NCI-H2107 (cell line): ENCODE measurements around the gene GZMA.
"Not testable (repeated sequence)": the region's sequence is repeated elsewhere in the genome, so short reads cannot be mapped to it uniquely, and the experiment has no call there.

Source experiments
- DNase-seq: peaks from one replicate; lab custom pipeline; 2025; lab: John Stamatoyannopoulos, UW

Gene GZMA

GRCh38 chr5:55102348-55102747, at the start of gene GZMA:
GZMA (plus strand) TSS chr5:55102646; CDS start chr5:55102683, 37 bp downstream.
- DNase-seq = no peak

GRCh38 chr5:55055183-55055582, 47.3 kb upstream of the GZMA start:
- no peak for DNase-seq

- DNase-seq = no peak
Measured at GRCh38 chr5:55062039-55062779, 40.2 kb upstream of the GZMA start.

- DNase-seq = no peak
Measured at GRCh38 chr5:55063220-55063863, 39.1 kb upstream of the GZMA start.

- DNase-seq = no peak
Measured at GRCh38 chr5:55063899-55064298, 38.5 kb upstream of the GZMA start.

GRCh38 chr5:55064523-55064922, 37.9 kb upstream of the GZMA start:
- DNase-seq = no peak

- DNase-seq = no peak
Measured at GRCh38 chr5:55066277-55066676, 36.2 kb upstream of the GZMA start.

GRCh38 chr5:55070968-55071367, 31.5 kb upstream of the GZMA start:
- DNase-seq = no peak

GRCh38 chr5:55071413-55071812, 31.0 kb upstream of the GZMA start:
- DNase-seq = no peak

GRCh38 chr5:55072666-55073065, 29.8 kb upstream of the GZMA start:
- no peak for DNase-seq

- no peak for DNase-seq
Measured at GRCh38 chr5:55073211-55073610, 29.2 kb upstream of the GZMA start.

GRCh38 chr5:55081541-55081940, 20.9 kb upstream of the GZMA start:
- DNase-seq = no peak

GRCh38 chr5:55089301-55089700, 13.1 kb upstream of the GZMA start:
- DNase-seq = not testable (repeated sequence)

- DNase-seq = not testable (repeated sequence)
Measured at GRCh38 chr5:55091011-55091410, 11.4 kb upstream of the GZMA start.

- DNase-seq = no peak
Measured at GRCh38 chr5:55096182-55096581, 6.3 kb upstream of the GZMA start.

- no peak for DNase-seq
Measured at GRCh38 chr5:55096861-55097260, 5.6 kb upstream of the GZMA start.

GRCh38 chr5:55101148-55101547, 1.3 kb upstream of the GZMA start:
- not testable (repeated sequence) for DNase-seq

GRCh38 chr5:55101556-55102276, 730 bp upstream of the GZMA start:
- no peak for DNase-seq

- DNase-seq = no peak
Measured at GRCh38 chr5:55104036-55104772, 1.8 kb downstream of the GZMA start.

GRCh38 chr5:55104946-55105701, 2.7 kb downstream of the GZMA start:
- DNase-seq = no peak

GRCh38 chr5:55105976-55106375, 3.5 kb downstream of the GZMA start:
- not testable (repeated sequence) for DNase-seq

GRCh38 chr5:55108661-55109060, 6.2 kb downstream of the GZMA start:
- DNase-seq = no peak
